Erythroblast (primary cell): ENCODE data around the gene BRD3OS.

Experiments used
- GATA1 ChIP-seq: IDR thresholded peaks from 2 replicates; pipeline ENCODE4 v1.6.1; 2011; ENCODE audit warnings: low read depth, mild to moderate bottlenecking, control low read depth, low read length, moderate library complexity
- POLR2A ChIP-seq: IDR thresholded peaks from 2 replicates; pipeline ENCODE4 v1.6.1; 2011; ENCODE audit warnings: mild to moderate bottlenecking, low read length

DNA sequence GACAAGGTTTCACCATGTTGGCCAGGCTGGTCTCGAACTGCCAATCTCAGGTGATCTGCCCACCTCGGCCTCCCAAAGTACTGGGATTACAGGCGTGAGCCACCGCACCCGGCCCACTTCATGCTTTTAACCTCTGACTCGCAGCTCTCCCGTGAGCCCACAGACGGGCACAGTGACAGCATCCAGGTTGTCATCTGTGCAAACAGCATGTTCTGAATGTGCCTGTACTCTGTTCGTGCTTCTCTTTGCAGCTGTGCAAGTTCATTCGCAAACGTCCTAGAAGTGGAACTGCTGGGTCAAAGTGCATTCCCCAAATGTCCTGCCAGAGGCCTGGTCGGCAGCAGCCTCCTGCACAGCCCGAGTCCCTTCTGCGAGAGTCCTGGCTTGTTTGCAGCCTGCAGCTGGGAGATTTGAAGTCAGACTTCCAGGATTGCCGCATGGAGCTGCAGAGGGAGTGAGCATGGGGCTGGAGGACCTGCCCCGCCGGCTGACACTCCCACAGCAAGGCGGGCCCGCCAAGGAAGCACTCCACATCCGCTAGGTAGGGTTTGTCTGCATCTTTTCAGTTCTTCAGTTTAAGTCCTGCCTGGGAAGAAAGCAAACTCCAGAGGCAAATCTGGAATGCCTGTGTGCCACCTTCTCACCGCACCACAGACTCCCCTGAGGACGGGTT lies 3.4 kb downstream of the BRD3OS start:
- TF ChIP-seq POLR2A (no peak), GATA1 (no peak)
